ENCODE measurements around the gene MIEF2.
"Not testable (repeated sequence)": the region's sequence is repeated elsewhere in the genome, so short reads cannot be mapped to it uniquely, and the experiment has no call there.

Gene MIEF2

DNA sequence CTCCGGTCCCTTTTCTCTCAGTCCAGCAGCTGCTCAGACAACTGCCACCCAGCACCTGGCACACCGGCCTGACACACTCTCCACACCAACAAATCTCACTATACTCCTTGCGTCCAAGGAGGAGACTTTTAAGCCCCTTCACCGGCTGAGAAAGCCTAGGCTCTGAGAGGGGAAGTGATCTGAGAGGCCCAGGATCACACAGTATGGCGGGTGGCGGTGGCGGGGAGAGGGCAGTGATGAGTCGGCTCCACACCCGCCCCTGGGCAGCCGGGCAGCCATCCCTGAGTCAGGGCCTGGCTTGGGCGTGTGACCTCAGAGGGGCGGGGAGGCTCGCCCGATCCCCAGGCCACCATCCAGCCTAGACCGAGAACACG is 2.5 kb upstream of the MIEF2 start:
- DNase-seq = peak; percentile 24 to 27

DNA sequence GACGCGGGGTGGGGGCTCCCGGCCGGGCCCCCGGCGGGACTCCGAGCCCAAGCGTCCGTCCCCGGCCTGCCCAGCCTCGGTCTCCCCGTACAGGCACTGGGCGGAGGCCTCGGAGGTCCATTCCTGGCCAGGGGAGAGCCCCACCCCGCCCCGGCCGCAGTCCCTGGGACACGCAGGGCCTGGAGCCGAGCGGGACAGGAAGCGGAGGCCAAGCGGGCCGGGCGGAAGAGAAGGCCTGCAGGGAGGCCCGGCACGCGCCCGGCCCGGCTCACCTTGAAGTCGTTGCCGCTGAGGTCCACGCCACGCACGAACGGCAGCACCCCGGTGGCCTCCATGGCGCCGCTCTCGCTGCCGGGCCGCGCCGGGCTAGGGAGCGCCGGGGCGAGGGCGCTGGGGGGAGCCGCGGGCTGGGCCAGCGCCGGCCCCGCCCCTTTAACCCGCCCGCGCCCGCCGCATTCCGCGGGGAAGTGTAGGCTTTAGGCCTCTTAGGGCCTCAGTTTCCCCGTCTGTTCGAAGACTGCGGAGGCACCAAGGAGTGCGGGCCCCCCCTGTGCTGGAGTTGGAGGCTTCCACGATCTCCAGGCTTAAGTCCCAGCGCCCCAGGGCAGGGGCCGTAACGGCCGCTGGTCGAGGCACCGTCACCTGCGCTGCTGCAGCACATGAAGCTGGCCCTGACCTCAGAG is 2.0 kb upstream of the MIEF2 start, which contains the start of gene FLII:
Gene FLII (minus strand): TSS at position 383 of the 683 bp plus-strand sequence. CDS start 48 bp downstream, at position 335.
- DNase-seq = peak; percentile 30 to 35

- no peak for DNase-seq
These were observed 686 bp upstream of the MIEF2 start for GRCh38 chr17:18259621-18260331.

DNA sequence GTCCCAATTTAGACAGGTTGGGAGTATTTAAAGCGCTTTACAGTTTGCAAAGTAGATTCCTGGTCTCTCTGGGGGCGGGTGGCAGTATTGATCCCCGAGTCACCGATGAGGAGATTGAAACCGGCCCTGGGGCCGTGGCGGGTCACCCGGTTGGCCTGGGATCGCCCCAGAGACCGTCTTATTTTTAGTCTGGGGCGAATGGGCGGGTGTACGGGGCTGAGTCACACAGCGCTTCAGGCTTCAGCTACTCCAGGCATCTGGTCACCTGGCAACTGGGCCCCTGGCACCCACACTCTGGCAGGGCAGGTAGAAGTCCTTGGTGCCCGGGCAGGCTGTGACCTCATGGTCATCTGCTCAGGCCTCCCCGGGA is 669 bp downstream of the MIEF2 start:
- no peak for DNase-seq

DNA sequence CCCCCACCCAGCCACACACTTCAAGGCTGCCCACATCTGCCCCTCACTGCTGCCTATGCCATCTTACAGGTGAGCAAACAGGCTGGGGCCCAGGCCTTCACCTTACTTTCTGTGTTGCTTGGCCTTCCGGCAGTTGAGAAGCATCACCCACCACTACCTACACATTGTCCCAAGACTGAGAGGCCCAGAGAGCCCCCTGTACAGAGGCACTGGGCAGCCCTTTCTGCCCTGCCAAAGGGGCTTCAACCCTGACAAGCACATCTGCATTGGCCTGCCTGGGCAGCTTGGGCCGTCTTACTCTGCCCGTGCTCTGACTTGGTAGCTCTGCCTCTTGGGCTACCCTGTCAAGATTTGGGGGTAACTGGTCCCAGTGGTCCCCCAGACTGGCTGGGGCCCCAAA is 1.2 kb downstream of the MIEF2 start:
- DNase-seq = no peak

GRCh38 chr17:18262111-18262510 is 1.6 kb downstream of the MIEF2 start:
- no peak for DNase-seq

GRCh38 chr17:18262641-18263040 is 2.2 kb downstream of the MIEF2 start:
- DNase-seq = no peak

- DNase-seq = no peak
These were observed 3.6 kb downstream of the MIEF2 start for GRCh38 chr17:18263885-18264682.

DNA sequence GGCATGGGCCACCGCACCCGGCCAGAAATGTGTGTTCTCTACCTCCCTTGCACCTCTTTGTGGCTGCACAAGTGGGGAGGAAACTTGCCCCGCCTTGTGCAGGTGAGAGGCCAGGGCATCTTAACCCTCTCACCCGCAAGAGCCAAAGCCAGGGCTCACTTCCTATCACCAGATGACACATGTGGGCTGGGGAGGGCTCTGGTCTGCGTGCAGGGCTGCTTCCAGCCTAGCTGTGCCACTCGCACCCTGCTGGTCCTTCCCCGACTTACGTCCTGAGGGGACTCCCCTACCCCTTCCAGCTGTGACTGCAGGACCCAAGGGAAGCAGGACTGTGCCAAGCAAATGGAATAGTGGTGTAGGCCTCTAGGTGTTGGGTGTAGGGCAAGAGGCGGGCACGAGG is 6.9 kb downstream of the MIEF2 start:
- no peak for DNase-seq

- no peak for DNase-seq
These were observed 7.7 kb downstream of the MIEF2 start for GRCh38 chr17:18267927-18268711.

GRCh38 chr17:18270046-18270931 is 9.8 kb downstream of the MIEF2 start:
- DNase-seq = no peak

- DNase-seq = no peak
These were observed 16.6 kb downstream of the MIEF2 start for GRCh38 chr17:18277076-18277475.

- no peak for DNase-seq
These were observed 18.4 kb downstream of the MIEF2 start for GRCh38 chr17:18278867-18279266.

DNA sequence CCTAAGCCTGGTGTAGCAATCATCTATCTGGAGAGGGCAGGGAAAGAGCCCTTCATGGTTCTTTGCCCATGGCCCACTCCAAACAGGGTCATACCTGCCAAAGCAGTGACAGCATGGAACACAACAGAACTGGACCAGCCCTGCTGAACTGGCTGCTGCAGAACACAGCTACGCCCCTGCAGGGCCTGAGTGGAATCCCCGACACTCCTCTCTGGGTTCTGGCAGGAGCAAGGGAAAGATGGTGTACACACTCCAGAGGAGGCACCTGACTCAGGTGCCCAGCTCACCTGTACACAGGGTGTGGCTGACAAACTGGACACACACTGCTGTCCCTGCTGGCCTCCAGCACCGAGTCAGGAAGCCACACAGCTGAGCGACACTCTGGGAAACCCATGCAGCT is 19.8 kb downstream of the MIEF2 start:
- no peak for DNase-seq

DNA sequence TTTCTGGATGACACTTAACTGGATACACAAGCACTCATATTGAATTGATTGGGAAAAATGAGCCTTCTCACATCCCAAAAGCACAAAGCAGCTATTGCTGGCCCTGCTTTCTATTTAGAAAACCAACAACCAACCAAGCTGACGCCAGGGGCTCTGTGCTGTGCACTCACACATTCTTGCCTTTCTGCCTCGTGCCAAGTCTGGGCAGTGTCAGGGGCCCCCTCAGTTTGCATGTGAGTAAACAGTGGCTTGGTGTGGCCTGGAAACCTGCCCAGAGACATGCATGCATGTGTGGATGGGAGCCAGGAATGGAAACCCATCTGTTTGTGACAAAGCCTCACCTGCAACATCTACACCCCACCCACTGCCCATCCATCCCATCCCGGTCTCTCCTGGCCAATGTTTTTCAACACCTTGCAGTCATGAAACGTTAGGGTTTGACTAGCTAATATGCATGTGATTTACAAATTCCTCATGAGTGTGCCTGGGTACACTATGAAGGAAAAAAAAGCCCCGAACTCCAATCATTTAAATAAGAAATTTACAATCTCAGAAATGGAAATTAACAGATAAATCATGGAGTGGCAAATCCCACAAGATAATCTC is 20.4 kb downstream of the MIEF2 start:
- DNase-seq = no peak

GRCh38 chr17:18281788-18282187 is 21.3 kb downstream of the MIEF2 start:
- no peak for DNase-seq

DNA sequence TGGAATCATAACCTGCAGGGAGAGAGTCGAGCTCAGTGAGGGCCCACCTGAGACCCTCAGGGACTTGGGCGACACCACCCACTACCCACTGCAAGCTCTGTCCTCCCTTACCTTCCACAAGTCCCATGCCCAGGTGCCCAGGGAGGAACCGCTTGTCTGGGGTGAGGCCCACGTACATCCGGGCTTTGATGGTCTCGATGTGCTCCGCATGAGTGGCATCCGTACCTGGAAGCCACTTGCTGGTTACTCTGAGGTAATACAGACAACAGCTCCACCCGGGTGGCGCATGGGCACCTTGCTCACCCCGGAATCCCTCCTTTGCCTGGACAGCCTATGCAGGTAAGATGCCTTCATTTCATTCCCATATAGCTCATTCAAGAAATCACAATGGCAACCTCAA is 24.8 kb downstream of the MIEF2 start:
- no peak for DNase-seq

DNA sequence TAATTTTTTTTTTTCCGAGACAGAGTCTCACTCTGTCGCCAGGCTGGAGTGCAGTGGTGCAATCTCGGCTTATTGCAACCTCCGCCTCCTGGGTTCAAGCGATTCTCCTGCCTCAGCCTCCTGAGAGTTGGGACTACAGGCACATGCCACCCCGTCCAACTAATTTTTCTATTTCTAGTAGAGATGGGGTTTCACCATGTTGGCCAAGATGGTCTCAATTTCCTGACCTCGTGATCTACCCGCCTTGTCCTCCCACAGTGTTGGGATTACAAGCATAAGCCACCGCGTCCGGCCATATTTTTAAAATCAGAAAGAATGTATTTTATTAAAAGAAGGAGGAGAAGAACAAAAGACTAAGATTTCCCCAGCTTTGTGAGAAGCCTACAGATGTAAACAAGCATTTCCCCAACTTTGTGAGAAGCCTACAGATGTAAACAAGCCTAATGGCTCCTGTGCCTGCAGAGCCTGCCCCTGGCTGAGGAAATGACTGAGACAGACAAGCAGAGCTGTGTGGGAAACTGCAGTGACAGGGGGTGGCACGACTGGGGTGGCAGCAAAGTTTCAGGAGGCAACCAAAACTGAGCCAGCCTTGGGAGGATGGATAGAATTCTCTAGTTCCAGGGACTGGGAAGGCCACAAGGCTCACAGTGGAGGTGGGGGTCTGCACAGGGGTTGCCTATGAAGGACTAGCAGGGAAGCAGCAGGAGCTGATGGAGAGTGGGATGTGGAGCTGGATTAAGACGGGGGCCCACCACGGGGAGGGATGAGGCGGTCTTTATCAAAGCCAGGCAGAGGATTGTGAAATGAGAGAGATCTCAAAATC is 31.5 kb downstream of the MIEF2 start:
- DNase-seq = no peak

- DNase-seq = not testable (repeated sequence)
These were observed 37.6 kb downstream of the MIEF2 start for GRCh38 chr17:18298061-18298460.

GRCh38 chr17:18300725-18301480 is 40.4 kb downstream of the MIEF2 start:
- no peak for DNase-seq
